OCI-LY3 (cell line): Measurements from ENCODE around the gene ITPR1.

Source experiments
- H2AFZ ChIP-seq: fragments of 200-600, 300-600 bp; shearing (Covaris generic); 2 replicates; pipeline ENCODE4 v1.6.0; 2014; ENCODE audit warnings: antibody characterized with exemption, low read depth, low read length
- H3K27ac ChIP-seq: fragments of 200-600, 300-600 bp; sonication (generic); 2 replicates; pipeline ENCODE4 v1.5.1; 2014; ENCODE audit warnings: mild to moderate bottlenecking, low read length, moderate library complexity, mixed read lengths
- H3K27me3 ChIP-seq: fragments of 200-600, 300-600 bp; sonication (generic); 2 replicates; pipeline ENCODE4 v1.6.1; 2014; ENCODE audit warnings: low read depth, low read length, mixed read lengths
- H3K36me3 ChIP-seq: fragments of 200-600, 300-600 bp; sonication (generic); replicated peaks from 2 replicates; pipeline ENCODE3; 2014; ENCODE audit warnings: low read depth, low read length, mixed read lengths
- H3K4me1 ChIP-seq: fragments of 300-600, 200-600 bp; sonication (generic); 2 replicates; pipeline ENCODE4 v1.6.1; 2014; ENCODE audit warnings: low read length, mixed read lengths
- H3K4me2 ChIP-seq: fragments of 200-600, 300-600 bp; sonication (generic); 2 replicates; pipeline ENCODE4 v1.6.1; 2014; ENCODE audit warnings: low read length, mixed read lengths
- H3K4me3 ChIP-seq: fragments of 300-600, 200-600 bp; sonication (generic); 2 replicates; pipeline ENCODE4 v1.5.1; 2014; ENCODE audit warnings: antibody characterized with exemption, mild to moderate bottlenecking, low read length, moderate library complexity
- H3K79me2 ChIP-seq: fragments of 300-600, 200-600 bp; shearing (Covaris generic); 2 replicates; pipeline ENCODE4 v1.6.1; 2014; ENCODE audit warnings: mild to moderate bottlenecking, low read length, mixed read lengths
- H3K9ac ChIP-seq: fragments of 300-600, 200-600 bp; shearing (Covaris generic); 2 replicates; pipeline ENCODE4 v1.6.0; 2014; ENCODE audit warnings: mild to moderate bottlenecking, low read length, moderate library complexity
- H3K9me3 ChIP-seq: fragments of 200-600, 300-600 bp; shearing (Covaris generic); 2 replicates; pipeline ENCODE4 v1.6.1; 2014; ENCODE audit warnings: low read length, mixed read lengths; ENCODE audit not compliant: insufficient read depth
- H4K20me1 ChIP-seq: fragments of 200-600, 300-600 bp; sonication (generic); 2 replicates; pipeline ENCODE4 v1.6.1; 2016; ENCODE audit warnings: low read length, mixed read lengths; ENCODE audit not compliant: insufficient read depth
- EZH2phosphoT487 ChIP-seq: fragments of 200-600 bp; shearing (Covaris generic); IDR thresholded peaks from 2 replicates; pipeline ENCODE4 v1.6.1; 2018; ENCODE audit warnings: antibody characterized with exemption, mixed run types, low read depth
- TF ChIP-seq, protein P1 (sequence below): fragments of 200-600, 300-600 bp; sonication (generic); IDR thresholded peaks from 2 replicates; pipeline ENCODE4 v1.5.1; 2014; ENCODE audit warnings: antibody characterized with exemption, low read length, low read depth

The ITPR1 gene

DNA sequence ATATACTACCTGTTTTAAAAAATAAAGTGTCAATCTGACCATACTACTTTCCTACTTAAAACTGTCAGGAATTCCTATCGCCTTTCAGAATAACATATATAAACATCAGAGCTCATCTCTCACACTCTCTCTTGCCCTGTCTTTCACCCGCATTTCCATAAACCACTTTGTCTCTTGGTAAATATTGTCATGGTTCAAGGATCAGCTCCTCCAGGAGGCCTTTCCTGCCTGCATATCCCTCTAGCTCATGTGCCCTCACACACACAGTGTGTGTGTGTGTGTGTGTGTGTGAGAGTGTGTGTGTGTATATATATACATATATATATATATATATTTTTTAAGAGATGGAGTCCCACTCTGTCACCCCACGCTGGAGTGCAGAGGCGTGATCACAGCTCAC, 32.8 kb upstream of the ITPR1 start:
- Histone ChIP-seq H3K4me1 (no peaks in the 10 kb centered on the region), H3K27me3 (no peaks in the 10 kb centered on the region), H3K4me2 (no peak overlapping the region), H2AFZ (no peak overlapping the region), H3K79me2 (no peaks in the 10 kb centered on the region), H3K9ac (no peak overlapping the region), H3K36me3 (no peaks in the 10 kb centered on the region), H3K4me3 (no peak overlapping the region), H3K27ac (no peak overlapping the region), H3K9me3 (no peaks in the 10 kb centered on the region), H4K20me1 (no peaks in the 10 kb centered on the region)
- no peak for TF ChIP-seq EZH2phosphoT487
- TF ChIP-seq, protein P1, sequence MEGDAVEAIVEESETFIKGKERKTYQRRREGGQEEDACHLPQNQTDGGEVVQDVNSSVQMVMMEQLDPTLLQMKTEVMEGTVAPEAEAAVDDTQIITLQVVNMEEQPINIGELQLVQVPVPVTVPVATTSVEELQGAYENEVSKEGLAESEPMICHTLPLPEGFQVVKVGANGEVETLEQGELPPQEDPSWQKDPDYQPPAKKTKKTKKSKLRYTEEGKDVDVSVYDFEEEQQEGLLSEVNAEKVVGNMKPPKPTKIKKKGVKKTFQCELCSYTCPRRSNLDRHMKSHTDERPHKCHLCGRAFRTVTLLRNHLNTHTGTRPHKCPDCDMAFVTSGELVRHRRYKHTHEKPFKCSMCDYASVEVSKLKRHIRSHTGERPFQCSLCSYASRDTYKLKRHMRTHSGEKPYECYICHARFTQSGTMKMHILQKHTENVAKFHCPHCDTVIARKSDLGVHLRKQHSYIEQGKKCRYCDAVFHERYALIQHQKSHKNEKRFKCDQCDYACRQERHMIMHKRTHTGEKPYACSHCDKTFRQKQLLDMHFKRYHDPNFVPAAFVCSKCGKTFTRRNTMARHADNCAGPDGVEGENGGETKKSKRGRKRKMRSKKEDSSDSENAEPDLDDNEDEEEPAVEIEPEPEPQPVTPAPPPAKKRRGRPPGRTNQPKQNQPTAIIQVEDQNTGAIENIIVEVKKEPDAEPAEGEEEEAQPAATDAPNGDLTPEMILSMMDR = no peak

DNA sequence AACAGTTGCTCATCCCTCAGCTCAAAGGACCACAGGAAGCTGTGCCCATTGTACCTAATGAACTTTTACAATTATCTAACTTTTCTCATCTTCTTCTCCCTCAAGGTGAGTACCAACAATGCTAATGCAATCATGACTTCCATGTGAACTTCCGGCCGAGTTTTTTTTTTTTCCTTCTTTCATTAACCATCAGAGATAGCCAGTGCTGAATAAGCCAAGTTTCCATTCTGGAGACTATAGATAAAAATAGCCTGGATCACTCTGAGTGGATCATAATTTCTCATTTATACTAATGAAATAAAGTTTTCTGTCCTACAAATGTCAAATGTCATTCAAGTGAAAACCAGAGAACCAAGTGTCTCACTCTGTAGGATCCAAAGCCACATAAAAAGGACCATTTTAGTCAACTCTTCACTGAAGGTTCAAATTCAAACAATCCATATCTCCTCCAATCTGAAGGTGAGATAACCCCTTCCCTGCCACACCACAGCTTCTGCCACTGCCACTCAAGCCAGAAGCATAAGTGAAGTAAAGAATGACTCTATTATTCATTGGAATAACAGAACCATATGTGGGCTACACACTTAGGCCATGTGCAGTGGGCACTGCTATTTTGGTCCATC, 31.6 kb upstream of the ITPR1 start:
- no peaks in the 10 kb centered on the region for H3K79me2 ChIP-seq
- no peak overlapping the region for H3K27ac ChIP-seq
- TF ChIP-seq, protein P1 = no peak
- no peak for TF ChIP-seq EZH2phosphoT487
- no peak overlapping the region for H2AFZ ChIP-seq
- no peaks in the 10 kb centered on the region for H3K27me3 ChIP-seq
- no peak overlapping the region for H3K9ac ChIP-seq
- no peaks in the 10 kb centered on the region for H3K9me3 ChIP-seq
- no peak overlapping the region for H3K4me2 ChIP-seq
- H3K4me3 ChIP-seq = no peak overlapping the region
- no peaks in the 10 kb centered on the region for H3K36me3 ChIP-seq
- H4K20me1 ChIP-seq = no peaks in the 10 kb centered on the region
- no peaks in the 10 kb centered on the region for H3K4me1 ChIP-seq

DNA sequence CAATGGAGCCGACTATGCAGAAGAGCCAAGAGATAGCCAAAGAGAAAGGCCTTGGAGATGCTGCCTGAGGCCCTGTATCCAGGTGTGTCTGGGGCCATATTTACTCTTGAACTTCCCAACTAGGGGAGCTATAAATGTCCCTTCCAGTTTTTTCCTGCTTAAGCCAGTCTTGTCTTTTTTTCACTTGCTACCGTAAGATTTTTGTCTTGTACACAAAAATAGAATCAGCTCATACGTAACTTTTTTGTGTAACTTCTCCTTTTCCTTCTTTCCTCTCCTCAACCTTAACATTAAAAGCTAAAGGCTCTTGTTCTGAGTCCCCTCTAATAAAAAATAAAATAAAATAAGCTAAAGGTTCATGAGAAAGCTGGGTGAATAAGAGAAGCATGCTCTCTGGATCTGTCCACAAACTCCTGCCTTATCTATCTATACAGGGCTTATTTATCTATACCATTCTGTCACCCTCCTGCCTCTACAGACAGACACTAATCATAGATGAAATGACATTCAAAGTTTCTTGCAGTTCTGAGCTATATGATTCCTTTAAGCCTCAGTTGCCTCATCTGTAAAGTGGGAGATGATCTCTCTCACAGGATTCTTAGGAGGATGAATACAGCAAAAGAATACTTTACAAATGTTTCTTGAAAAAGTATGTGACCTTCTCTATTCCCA, 30.6 kb upstream of the ITPR1 start:
- Histone ChIP-seq H3K27ac (no peak overlapping the region), H3K4me1 (no peaks in the 10 kb centered on the region), H2AFZ (no peak overlapping the region), H3K36me3 (no peaks in the 10 kb centered on the region), H4K20me1 (no peaks in the 10 kb centered on the region), H3K9ac (no peak overlapping the region), H3K27me3 (no peaks in the 10 kb centered on the region), H3K4me2 (no peak overlapping the region), H3K79me2 (no peaks in the 10 kb centered on the region), H3K9me3 (no peaks in the 10 kb centered on the region), H3K4me3 (no peak overlapping the region)
- no peak for TF ChIP-seq EZH2phosphoT487
- TF ChIP-seq, protein P1 = no peak

DNA sequence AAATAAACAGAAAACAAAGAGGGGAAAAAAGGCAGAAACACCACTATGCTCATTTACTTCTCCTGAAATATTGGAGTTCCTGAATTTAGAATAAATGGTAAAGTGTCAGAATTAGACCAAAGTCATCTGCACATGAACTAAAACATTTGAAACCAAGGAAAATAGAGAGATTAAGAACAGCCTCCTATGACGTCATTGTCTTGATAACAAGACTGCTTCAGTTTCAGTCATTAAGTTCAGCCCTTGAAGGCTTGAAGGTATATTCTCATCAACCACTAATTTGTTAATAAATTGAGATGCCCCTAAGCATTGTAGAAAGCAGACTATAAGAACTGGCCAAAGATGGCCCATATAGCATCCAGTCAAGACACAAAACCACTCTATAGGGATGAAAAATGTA, 28.6 kb upstream of the ITPR1 start:
- H3K9ac ChIP-seq = no peak overlapping the region
- no peaks in the 10 kb centered on the region for H4K20me1 ChIP-seq
- no peaks in the 10 kb centered on the region for H3K36me3 ChIP-seq
- no peak overlapping the region for H3K4me2 ChIP-seq
- H3K4me3 ChIP-seq = no peak overlapping the region
- no peak overlapping the region for H2AFZ ChIP-seq
- H3K27me3 ChIP-seq = no peaks in the 10 kb centered on the region
- H3K27ac ChIP-seq = no peak overlapping the region
- TF ChIP-seq, protein P1 = no peak
- no peak for TF ChIP-seq EZH2phosphoT487
- H3K4me1 ChIP-seq = no peaks in the 10 kb centered on the region
- no peaks in the 10 kb centered on the region for H3K9me3 ChIP-seq
- no peaks in the 10 kb centered on the region for H3K79me2 ChIP-seq
